GM18909 (cell line): ENCODE data around the gene FOXF2.

ENCODE experiments used
- ATAC-seq: cut with Tn5 transposase; IDR thresholded peaks from one replicate; pipeline ENCODE4 v1.9.1; 2021; ENCODE audit warnings: mild to moderate bottlenecking; ENCODE audit not compliant: unreplicated experiment, poor library complexity

The FOXF2 gene

DNA sequence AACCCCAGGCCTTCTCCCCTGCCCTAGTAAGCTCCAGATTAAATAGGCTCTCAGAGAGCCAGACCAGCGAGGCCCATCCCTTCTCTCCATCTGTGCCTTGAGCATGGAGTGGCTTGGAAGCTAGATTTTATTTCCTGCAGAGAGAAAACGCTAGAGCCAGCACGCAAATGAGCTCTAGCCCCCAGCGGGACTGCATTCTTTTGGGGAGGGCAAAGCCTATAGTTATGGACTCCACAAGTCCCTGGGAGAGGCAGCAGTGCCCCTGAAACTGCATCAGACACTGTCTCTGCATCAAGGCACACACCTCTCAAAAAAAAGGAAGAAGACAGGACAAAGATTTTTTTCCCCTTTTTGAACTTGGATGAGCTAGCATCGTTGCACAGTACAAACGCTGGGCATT, 15.8 kb downstream of the FOXF2 start:
- no peak for ATAC-seq

- ATAC-seq: no peak
Measured at GRCh38 chr6:1406306-1407072, 17.1 kb downstream of the FOXF2 start.

- ATAC-seq: no peak
Measured at GRCh38 chr6:1407499-1407990, 18.2 kb downstream of the FOXF2 start.

DNA sequence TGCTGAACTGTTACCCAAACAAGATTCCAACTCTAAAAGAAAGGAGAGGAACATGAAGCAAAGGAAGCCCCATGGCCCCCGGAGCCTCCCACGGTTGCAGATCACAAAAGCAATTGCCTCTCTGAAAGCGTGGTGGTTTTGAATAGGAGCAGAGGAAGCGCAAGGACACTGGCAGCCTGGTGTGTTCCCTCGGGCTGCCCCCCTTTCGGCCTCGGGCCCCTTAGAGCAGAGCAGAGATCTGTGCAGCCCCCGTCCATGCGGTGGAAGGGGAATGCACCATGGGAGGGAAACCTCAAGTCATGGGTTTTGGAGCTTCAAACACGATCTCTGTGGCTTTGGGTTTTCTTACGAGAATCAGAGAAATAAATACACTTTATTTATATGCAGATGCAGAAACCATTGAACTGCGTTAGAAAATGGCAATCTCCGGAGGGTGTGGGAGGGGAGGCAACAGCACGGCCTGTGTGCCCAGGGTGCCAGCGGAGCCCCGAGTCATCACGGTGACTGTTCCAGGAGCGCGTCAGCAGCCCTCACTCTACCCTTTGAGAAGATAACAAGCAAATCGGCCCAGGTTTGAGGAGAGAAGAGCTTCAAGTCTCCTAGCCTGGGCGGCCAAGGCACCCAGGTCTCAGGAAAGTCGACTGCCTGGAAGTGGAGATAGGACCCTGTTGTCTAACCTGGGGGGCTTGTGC, 20.5 kb downstream of the FOXF2 start:
- no peak for ATAC-seq

DNA sequence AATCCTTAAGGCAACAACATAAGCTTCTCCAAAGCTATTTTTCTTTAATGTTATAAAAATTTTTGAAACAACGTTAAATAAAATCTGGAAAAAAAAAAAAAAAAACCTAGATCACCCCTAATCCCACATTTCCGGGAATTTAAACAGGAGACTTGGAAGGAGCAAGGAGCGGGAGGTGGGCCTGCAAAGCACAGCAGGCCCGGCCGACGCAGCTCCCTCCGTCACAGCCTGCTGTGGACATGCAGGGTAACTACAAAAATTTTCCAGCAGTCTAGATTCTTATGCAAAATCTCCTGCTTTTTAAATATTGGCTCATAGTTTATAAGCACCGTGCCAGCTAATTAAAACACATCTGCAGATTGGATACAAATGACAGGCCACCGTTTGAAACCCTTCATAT, 23.5 kb downstream of the FOXF2 start:
- no peak for ATAC-seq

- no peak for ATAC-seq
Measured at GRCh38 chr6:1415416-1416063, 26.2 kb downstream of the FOXF2 start.

DNA sequence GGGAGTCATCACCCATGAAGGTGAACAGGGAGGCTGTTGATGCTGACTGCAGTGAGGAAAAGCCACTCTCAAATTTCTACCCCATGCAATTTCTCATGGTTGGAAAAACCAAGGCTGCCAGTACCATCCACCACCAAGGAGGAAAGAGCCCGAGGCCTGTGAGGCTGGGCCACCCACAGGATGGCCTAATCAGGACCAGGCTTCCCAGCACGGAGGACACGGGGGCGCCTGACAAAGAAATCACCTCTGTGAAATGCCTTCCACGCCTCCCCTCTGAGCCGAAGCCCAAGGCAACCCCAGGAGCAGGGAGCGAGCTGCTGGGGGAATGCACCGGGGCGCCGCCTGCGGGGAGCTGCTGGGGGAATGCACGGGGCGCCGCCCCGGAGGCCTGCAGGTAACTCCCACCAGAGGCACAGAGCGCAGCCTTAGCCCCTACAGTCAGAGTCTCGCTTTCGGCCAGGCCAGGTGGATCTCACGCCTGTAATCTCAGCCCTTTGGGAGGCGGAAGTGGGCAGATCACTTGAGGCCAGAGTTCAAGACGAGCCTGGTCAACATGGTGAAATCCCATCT, 26.9 kb downstream of the FOXF2 start:
- ATAC-seq: no peak

DNA sequence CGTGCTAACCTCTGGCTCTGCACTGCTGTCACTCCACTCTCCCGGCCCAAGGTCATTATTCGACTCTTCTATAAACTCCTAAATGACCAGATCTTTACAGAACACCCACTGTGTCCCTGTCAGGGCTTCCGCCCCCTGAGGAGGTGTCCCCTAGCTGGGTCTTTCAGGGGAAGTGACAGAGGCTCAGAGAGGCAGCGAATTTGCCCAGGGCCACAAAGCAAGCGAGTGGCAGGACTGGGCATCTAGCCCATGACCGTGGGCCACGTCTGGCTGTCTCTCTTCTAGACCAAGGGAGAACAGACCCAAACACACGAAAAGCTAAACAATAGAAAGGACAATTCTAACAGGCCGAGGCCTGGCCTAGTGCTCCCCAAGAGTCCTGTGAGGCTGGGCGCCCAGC, 27.4 kb downstream of the FOXF2 start:
- no peak for ATAC-seq

- no peak for ATAC-seq
Measured at GRCh38 chr6:1417718-1418117, 28.3 kb downstream of the FOXF2 start.

- no peak for ATAC-seq
Measured at GRCh38 chr6:1418471-1419191, 29.3 kb downstream of the FOXF2 start.

GRCh38 chr6:1420382-1420781, 31.0 kb downstream of the FOXF2 start:
- ATAC-seq: no peak

GRCh38 chr6:1422290-1422689, 32.9 kb downstream of the FOXF2 start:
- no peak for ATAC-seq

GRCh38 chr6:1423578-1423977, 34.2 kb downstream of the FOXF2 start:
- no peak for ATAC-seq

GRCh38 chr6:1424306-1424927, 35.0 kb downstream of the FOXF2 start:
- no peak for ATAC-seq

DNA sequence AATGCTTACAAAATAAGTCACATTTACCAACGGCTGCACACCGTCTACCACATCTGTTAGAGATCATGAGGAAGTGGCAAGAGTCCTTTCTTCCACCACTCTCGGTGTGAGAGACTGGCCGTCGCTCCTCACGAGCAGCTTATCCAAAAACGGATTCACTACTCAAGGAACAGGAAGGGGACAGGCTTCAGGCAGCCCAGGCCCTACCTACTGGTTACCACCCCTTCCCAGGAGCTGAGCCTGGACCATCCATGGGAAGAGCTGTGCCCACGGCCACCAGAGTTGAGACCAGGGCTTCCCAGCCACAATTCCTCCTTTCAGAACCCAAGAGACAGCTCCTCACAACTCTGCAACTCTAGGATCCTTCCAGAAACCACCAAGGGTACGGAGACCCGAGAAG, 37.0 kb downstream of the FOXF2 start:
- ATAC-seq: no peak

DNA sequence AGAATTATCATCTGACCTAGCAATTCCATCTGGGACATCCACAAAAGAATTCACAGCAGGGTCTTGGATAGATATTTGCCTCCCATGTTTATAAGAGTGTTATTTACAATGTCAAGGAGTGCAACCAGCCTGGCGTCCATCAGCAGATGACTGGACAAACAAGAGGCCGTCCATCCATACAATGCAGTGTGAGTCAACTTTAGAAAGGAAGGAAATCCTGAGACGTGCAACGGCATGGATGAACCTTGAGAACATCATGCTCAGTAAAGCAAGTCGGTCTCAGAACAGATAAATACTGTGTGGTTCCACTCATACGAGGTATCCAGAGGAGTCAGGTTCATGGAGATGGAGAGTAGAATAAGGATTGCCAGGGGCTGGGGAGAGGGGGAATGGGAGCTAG, 46.4 kb downstream of the FOXF2 start:
- no peak for ATAC-seq

- ATAC-seq: no peak
Measured at GRCh38 chr6:1436334-1437306, 47.2 kb downstream of the FOXF2 start.

GRCh38 chr6:1437553-1438406, 48.4 kb downstream of the FOXF2 start:
- no peak for ATAC-seq
